Smooth muscle cell of bladder (primary cell): ENCODE measurements around the gene PTPN2. TPM values are rescaled to one million over a fixed set of nuclear protein-coding genes. Genes with fewer than 3 reads are reported as not detected.

ENCODE experiments used
- total RNA-seq: library from RNA; depleted of rRNA; stranded (reverse); fragments of >200 nt; gene quantifications from 2 replicates; pipeline ENCODE4 v1.2.3, GENCODE V29; 2014

PTPN2 gene
- total RNA-seq, result 32.1 and 33.1 TPM in 2 replicates

DNA sequence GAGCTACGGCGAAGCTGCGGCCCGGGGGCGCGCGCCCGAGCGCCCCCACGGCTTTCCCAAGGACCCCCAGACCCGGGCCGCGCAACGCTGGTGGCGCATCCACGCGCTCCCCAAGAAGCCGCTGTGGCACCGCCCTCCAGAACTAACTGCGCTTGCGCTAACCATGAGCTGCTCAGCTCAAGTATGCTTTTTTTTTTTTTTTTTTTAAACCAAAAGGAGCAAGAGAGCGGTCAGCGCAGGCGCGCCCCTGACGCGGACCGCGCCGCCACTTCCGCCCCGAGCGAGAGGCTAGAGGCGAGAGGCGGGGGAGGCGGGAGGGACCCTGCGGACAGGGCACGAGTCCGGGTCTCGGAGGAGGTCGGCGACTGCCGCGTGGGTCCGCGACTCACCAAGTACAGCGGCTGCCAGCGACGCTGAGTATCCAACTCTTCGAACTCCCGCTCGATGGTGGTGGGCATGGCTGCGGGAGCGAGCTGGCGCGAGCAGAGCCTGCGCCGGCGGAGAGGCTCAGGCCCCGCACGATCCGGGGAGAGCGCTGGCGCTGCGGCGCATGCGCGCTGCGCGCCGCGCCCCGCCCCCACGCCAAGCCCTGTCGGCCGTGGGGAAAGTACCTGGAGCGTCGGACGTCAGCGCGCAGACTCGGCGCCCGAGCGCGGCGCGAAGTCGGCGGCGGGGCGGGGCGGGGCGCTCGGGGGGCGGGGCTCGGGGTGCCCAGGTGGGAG, at the start of gene PTPN2:
PTPN2 (minus strand) TSS at position 554 of the 722 bp plus-strand sequence; CDS start at position 458, 96 bp downstream.

Other genes starting within 250 kb of the PTPN2 start
- 15.8 and 24.6 TPM in 2 replicates for gene SPIRE1, start 226.1 kb downstream of the PTPN2 start, total RNA-seq
- 9.4 and 12.0 TPM in 2 replicates for gene CEP76, start 181.5 kb downstream of the PTPN2 start, total RNA-seq
- 65.2 and 87.3 TPM in 2 replicates for gene PSMG2, start 181.2 kb downstream of the PTPN2 start, total RNA-seq
- 28.7 and 41.1 TPM in 2 replicates for gene SEH1L, start 63.8 kb upstream of the PTPN2 start, total RNA-seq
- 22.2 and 26.4 TPM in 2 replicates for gene CEP192, start 107.1 kb upstream of the PTPN2 start, total RNA-seq